ENCODE results near the gene SNX8.
"Not testable (repeated sequence)": the region's sequence is repeated elsewhere in the genome, so short reads cannot be mapped to it uniquely, and the experiment has no call there.

The SNX8 gene

GRCh38 chr7:2325162-2325561, 10.9 kb upstream of the SNX8 start:
- no peak for DNase-seq

- DNase-seq: no peak
Observed at GRCh38 chr7:2321020-2321419, 6.8 kb upstream of the SNX8 start.

DNA sequence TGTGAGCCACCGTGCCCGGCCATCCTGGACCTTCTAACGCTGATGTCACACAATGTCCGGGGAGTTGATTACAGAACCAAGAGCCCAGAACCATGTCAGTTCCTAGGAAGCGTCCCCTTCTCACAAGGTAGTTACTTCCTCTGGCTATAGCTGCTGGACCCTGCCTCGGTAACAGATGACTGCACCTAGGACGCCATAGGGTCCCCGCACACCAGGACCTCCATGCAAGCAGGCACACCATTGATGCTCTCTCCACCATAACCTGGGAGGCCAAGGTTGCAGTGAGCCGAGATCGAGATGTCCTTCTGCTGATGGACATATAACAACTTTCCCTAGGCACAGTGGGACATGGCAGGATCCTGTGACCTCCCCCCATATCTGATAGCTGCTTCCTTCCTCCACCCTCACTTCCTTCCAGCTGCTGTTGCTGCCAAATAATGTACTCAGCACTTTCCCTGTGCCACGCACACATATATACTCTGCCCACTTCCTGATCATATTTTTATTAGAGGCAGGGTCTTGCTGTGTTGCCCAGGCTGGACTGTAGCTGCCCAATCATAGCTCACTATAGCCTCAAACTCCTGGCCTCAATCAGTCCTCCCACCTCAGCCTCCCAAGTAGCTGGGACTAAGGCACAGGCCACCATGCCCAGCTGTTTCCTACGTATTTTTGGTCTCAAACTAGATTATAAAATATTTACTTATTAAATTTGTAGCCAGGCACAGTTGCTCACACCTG, 3.5 kb upstream of the SNX8 start:
- no peak for DNase-seq

DNA sequence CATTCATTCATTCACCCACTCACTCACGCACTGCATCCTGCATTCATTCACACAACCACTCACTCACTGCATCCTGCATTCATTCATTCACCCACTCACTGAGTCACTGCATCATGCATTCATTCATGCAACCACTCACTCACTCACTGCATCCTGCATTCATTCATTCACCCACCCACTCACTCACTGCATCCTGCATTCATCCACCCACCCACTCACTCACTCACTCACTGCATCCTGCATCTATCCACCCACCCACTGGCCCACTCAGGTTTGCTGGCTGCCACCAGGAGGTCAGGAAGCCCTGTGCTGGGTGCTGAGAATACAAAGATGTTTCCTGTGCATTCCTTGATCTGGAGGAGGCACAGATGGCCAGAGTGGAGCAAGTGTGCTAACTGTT, 2.3 kb upstream of the SNX8 start:
- DNase-seq: no peak

DNA sequence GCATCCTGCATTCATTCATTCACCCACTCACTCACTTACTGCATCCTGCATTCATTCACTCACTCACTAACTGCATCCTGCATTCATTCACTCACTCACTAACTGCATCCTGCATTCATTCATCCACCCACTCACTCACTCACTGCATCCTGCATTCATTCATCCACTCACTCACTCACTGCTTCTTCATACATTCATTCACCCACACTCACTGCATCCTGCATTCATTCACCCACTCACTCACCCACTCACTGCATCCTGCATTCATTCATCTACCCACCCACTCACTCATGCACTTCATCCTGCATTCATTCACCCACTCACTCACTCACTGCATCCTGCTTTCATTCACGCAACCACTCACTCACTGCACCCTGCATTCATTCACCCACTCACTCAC, 1.5 kb upstream of the SNX8 start:
- no peak for DNase-seq

- not testable (repeated sequence) for DNase-seq
Observed at GRCh38 chr7:2314956-2315530, 802 bp upstream of the SNX8 start.

DNA sequence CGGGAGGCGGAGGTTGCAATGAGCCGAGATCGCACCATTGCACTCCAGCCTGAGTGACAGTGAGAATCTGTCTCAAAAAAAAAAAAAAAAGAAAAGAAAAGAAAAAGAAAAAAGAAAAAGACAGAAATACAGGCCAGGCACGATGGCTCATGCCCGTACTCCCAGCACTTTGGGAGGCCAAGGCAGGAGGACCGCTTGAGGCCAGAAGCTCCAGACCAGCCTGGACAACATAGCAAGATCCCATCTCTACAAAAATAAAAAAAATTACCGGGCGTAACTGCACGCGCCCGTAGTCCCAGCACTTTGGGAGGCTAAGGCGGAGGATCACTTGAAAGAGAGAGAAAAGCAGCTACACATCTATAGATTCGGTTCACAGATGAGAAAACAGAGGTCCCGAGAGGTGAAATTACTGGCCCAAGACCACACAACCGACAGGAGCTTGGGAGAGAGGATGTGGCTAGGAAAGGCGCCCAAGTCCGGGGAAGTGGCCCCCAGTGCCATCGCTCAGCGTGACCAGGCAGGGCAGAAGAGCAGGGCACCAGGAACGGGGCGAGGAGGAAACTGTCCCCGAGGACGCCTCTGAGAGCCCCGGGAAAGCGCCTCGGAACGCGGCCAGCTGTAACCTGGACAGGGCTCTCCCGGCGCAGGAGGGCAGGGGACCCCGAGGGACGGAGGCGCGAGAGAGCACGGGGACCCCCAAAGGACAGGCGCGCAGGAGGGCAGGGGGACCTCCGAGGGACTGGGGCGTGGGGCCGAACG, 612 bp downstream of the SNX8 start:
- no peak for DNase-seq

- no peak for DNase-seq
Observed at GRCh38 chr7:2312267-2312929, 1.8 kb downstream of the SNX8 start.

DNA sequence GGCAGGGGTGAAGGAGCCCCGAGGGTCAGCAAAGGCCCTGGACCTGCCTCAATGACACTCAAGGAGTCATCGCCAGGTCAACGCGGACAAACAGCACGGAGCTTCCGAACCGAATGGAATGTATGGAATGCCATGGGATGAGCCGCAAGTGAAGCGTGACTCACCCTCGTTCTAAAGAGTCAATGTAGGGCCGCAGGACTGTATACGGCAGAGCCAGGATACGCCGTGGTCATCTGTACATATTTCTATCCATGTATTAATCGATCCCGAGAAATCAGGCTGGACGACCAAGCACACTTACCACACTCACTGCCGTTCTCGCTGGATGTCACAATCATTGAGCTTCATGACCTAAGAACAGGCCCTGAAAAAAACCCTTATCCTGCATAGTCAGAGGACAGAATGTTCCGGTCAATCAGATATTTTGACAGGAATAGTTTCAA, 4.3 kb downstream of the SNX8 start:
- no peak for DNase-seq

- no peak for DNase-seq
Observed at GRCh38 chr7:2307690-2308107, 6.5 kb downstream of the SNX8 start.

DNA sequence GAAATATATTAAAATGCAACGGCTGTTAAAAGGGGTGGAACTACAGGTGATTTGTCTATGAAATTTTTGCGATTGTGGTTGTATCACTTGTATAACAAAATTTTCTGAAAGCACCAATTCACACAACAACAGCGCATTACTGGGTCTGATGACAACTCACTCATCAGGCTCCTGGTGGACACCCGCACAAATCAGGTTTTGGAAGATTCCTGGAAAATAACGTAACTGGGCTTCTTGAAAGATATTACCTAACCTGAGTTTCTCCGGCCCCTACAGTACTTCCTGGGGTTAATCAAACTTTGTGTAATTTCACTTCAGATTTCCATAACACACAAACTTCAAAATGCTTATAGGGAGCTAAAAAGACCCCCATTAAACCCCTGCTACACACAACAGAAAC, 7.6 kb downstream of the SNX8 start:
- no peak for DNase-seq

DNA sequence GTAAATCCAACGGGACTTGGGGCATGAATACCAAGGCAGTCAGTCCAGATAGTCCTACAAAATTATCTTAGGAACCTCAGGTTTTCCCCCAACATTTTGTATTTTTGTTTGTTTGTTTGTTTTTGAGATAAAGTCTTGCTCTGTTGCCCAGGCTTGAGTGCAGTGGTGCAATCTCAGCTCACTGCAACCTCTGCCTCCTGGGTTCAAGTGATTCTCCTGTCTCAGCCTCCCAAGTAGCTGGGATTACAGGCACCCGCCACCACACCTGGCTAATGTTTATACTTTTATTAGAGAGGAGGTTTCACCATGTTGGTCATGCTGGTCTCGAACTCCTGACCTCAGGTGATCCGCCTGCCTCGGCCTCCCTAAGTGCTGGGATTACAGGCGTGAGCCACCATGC, 9.0 kb downstream of the SNX8 start:
- DNase-seq: not testable (repeated sequence)

- not testable (repeated sequence) for DNase-seq
Observed at GRCh38 chr7:2303520-2303919, 10.7 kb downstream of the SNX8 start.

GRCh38 chr7:2302743-2303397, 11.4 kb downstream of the SNX8 start:
- DNase-seq: not testable (repeated sequence)

DNA sequence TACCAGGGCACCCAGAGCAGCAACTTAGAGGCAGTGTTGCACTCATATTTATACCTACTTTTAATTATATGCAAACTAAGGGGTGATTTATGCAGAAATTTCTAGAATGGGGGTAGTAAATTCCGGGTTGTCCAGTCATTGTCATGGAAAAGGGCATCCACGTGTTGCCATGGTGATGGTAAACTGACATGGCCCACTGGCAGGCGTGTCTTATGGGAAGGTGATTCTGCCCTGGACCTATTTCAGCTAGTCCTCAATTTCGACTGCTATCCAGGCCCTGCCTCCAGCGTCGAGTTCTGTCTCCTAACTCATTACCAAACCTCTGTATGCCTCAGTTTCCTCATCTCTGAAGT, 12.8 kb downstream of the SNX8 start:
- no peak for DNase-seq

GRCh38 chr7:2299870-2300512, 14.2 kb downstream of the SNX8 start:
- DNase-seq: no peak

- no peak for DNase-seq
Observed at GRCh38 chr7:2299131-2299829, 15.0 kb downstream of the SNX8 start.

GRCh38 chr7:2296832-2297231, 17.4 kb downstream of the SNX8 start:
- DNase-seq: no peak

DNA sequence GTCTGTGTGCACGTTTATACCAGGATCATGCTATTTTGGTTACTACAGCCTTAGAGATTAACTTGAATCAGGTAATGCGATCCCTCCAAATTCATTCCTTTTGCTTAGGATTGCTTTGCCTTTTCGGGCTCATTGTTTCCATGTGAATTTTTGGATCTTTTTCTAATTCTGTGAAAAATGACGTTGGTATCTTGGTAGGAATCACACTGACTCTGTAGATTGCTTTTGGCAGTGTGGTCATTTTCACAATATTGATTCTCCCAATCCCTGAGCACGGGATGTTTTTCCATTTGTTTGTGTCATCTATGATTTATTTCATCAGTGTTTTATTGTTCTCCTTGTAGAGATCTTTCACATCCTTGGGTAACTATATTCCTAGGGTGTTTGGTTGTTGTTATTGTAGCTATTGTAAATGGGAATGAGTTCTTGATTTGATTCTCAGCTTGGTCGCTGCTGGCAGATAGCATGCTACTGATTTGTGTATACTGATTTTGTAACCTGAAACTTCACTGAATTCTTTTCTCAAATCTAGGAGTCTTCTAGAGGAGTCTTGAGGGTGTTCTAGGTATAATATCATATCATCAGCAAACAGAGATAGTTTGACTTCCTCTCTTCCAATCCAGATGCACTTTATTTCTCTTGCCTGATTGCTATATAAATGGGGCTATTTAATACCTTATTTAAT, 18.2 kb downstream of the SNX8 start:
- DNase-seq: no peak

GRCh38 chr7:2290877-2291276, 23.4 kb downstream of the SNX8 start:
- DNase-seq: no peak

DNA sequence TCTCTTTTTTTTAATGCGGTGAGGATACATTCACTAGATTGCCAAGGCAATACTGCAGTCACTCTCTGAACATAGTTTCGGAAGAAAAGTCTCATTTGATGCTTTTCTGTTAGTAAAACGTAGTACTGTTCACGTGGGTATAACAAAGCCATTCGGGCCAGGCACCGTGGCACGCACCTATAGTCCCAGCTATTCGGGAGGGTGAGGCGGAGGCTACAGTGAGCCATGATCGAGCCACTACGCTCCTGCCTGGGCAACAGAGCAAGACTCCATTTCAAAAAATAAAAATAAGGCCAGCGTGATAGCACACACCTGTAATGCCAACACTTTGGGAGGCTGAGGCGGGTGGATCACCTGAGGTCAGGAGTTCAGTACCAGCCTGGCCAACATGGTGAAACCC, 24.6 kb downstream of the SNX8 start:
- no peak for DNase-seq

Data from DMS 273 treated with DMSO at 0.1 percent for 48 hours (cell line).